Stimulated activated CD4-positive, alpha-beta T cell treated with anti-CD3 and anti-CD28 coated beads, Interleukin-4, amount 100 ng/mL, for 1 hour (primary cell): ENCODE data around the gene HIBADH.

ENCODE experiments used
- DNase-seq: peaks from one replicate; pipeline ENCODE4 v3.0.0-alpha.2; 2020

The HIBADH gene

GRCh38 chr7:27662490-27663205 is at the start of gene HIBADH:
TSS of gene HIBADH (minus strand) at chr7:27662883. CDS start at chr7:27662788, 95 bp downstream.
- DNase-seq = peak; percentile 93

DNA sequence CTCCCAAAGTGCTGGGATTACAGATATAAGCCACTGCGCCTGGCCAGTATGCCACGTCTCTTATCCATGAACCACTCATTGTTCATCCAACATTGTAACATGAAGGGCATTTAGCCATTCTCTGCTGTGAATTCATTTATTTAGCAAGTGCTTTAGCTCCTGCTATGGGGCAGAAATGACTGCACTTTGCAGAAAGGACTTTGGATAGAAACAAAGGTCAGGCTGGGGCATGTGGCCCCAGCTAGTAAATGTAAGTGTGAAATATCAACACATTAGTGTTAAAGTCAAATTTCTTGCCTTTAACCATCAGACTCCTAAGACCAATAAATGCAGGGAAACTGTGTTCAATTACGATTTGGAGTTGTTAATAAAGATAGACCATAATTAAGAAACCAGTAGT is 49.5 kb upstream of the HIBADH start:
- DNase-seq = no peak

- DNase-seq = no peak
Measured at GRCh38 chr7:27709137-27710075, 46.7 kb upstream of the HIBADH start.

- no peak for DNase-seq
Measured at GRCh38 chr7:27708485-27708884, 45.8 kb upstream of the HIBADH start.

DNA sequence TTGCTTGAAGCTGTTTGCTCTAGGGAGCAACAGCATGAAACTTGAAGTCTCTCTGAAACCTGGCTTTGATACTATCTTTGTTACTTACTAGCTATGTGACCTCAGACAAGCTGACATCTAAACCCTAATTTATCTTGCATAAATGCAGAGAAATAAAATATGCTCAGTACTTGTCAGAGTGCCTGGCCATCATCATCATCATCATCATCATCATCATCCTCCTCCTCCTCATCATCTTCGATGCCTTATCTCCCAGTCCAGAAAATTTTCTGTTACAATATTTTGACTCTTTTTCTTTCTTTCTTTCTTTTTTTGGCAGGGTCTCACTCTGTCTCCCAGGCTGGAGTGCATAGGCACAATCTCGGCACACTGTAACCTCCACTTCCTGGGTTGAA is 42.5 kb upstream of the HIBADH start:
- no peak for DNase-seq

DNA sequence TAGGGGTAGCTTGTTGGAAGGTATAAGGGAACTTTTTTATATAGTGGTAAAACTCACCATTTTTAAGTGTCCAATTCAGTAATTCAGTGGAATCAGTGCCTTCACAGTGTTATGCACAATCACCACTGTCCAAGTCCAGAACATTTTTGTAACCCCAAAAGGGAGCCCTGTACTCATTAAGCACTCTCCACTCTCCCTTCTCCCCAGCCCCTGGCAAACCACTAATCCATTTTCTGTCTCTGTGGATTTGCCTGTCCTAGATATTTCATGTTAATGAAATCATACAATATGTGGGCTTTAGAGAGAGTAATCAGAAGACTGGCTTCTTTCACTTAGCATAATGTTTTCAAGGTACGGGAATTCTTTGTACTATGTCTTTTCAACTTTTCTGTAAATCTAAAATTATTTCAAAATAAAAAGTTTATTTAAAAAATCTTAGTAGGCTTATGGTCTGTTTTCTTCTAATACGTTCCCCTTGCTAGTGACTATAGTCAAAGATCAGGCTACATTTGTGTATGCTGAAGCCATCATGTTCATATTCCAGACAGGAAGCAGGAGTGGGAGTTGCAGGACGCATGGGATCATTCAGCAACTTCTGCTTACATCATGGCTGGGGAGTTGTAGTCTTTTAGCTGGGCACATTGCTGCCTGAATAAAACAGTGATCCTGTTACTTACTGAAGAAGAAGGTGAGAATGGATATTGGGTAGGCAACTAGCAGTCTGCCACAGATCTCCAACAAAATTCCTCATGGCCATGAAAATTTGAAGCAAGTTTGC is 41.9 kb upstream of the HIBADH start:
- no peak for DNase-seq

- DNase-seq = no peak
Measured at GRCh38 chr7:27703181-27703580, 40.5 kb upstream of the HIBADH start.

DNA sequence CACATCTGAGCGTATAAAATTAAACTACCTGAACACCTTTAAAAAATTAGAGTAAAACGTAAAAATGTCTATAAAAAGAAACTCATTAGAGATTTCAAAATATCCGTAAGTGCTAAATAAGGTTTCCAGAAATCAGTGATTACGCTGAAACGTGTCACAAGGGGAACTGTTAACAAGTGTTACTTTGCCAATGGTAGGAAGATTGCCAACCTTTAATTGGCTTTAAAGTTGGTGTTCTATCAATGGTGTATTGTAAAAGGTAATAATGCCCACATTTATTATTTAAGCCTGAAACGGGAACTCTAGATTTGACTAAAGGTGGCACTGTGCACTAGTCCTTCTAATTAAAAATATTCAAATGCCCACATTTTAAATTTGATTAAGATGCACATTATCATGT is 37.8 kb upstream of the HIBADH start:
- no peak for DNase-seq

DNA sequence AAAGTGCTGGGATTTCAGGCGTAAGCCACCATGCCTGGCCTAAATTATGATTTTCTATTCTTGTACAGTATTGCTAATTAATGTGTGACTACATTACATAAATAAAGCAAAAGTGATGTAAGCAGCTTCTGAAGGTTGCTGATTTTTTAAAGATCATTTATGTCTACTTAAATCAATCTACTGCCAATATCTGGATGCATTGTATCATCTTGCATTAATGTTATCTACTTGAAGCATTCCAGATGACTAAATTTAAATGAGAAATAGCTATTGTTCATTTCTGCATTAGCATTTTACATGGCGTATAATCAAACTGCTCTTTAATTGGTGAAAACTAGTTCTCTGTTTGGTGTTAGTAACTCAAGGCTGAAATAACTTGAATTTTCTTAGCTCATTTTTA is 37.1 kb upstream of the HIBADH start:
- no peak for DNase-seq

DNA sequence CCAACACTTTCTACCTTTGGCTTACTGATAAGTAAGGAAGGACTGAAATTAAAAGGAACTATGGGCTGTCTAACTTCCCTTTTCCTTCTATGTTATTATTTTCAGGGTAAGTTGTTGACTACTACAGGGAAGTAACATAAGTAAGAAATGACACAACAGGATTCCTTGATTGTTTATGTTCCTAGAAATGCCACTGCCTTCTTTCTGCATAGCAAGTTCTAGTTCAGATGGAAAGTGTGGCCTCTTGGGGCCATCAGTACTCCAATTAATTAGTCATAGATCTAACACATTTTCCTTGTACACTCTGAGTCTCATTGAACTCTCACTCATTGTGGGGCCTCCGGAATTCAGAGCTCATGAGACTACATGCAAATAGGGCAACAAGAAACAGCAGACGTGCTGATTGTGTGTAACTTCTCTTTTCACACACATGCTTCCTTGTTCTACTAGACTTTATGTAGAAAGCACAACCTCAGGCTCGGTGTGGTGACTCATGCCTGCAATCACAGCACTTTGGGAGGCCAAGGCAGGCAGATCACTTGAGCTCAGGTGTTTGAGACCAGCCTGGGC is 35.3 kb upstream of the HIBADH start:
- DNase-seq = no peak

- DNase-seq = no peak
Measured at GRCh38 chr7:27695096-27695495, 32.4 kb upstream of the HIBADH start.

DNA sequence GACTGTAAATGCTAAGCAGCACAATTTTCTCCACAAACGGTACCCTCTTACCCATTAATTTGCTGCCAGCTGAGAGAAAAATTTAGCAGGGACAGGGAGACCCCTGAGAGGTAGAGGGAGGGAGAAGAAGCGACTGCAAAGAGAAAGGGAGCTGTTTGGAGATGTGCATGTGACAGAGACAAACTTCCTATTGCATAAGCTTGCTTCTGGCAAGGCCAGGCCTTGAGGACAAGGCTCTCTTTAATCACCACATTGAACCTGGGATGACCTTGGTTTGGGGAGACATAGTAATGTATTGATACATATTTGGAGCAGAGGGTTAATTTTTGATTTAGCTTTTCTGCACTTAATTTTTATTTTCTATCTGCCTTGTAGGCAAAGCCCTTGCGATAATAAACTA is 31.1 kb upstream of the HIBADH start:
- DNase-seq = no peak

DNA sequence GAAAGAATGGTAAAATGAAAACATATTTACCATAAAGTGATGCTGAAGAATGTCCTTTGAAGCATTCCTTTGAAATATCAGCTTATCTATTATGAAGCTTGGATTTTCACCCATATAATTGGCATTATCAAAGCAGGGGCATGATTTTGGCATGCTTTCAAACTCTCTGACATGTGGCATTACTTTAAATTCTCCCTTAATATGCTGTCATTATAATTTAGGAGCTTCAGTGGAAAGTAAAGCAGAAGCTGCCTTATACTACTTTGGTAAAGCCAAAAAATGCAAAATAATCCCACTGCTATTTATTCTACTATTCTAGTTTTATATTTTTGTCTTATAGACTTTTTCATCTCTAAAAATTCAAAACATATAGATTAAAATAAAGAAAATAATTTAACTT is 28.0 kb upstream of the HIBADH start:
- DNase-seq = no peak

- no peak for DNase-seq
Measured at GRCh38 chr7:27689591-27690164, 27.0 kb upstream of the HIBADH start.

GRCh38 chr7:27689150-27689549 is 26.5 kb upstream of the HIBADH start:
- no peak for DNase-seq

DNA sequence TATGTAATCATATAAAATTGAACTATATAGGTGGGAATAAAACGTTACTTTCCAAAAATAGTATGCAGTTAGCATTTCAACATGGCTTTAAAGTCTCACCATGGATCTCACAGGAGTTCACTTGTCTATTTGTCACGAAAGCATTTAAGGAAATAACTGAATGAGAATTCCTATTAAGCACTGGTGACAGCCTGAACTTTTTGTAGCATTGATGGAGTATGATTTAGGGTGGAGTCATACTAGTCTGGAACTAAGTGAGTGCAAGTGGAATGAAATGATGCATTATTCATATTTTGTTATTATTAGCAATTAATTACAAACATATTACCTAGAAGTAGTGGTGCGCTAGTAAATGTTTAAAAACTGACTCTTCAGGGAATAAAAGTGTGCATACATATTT is 26.0 kb upstream of the HIBADH start:
- DNase-seq = no peak

DNA sequence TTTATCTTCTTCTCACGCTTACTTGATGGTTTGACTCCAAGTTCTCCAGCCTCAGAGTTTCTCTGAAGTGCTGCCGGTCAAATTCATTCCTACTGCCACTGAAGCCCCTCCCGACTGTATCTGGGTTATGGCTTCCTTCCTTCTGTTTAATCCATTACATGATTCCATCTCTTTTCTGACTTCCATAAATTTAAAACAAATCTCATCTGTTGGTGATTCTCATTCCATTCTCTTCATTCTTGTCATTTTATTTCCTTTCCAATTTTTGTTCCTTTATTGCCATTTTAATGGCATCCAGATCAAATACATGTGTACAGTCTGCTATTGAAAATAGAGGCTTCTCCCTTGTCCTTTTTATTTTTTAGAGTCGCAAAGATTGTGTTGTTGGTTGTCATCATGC is 25.4 kb upstream of the HIBADH start:
- DNase-seq = no peak

DNA sequence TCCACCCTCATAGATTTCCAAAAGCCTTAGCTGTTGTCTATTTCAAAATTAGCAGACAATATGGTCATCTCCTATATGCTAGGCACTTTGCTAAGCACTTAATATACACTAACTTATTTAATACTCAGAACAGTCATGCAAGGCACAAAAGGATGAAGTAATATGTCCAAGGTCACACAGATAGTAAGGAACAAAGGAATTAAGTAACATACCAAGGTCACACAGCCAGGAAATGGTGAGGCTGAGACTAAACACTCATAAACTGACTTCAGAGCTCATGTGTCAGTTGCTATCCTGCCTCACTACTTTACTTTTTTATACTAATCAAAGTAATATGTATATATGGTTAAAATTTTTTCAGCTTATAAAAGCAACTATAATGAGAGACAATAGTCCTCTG is 23.6 kb upstream of the HIBADH start:
- no peak for DNase-seq

GRCh38 chr7:27685893-27686292 is 23.2 kb upstream of the HIBADH start:
- no peak for DNase-seq

GRCh38 chr7:27685209-27685608 is 22.5 kb upstream of the HIBADH start:
- DNase-seq = no peak

DNA sequence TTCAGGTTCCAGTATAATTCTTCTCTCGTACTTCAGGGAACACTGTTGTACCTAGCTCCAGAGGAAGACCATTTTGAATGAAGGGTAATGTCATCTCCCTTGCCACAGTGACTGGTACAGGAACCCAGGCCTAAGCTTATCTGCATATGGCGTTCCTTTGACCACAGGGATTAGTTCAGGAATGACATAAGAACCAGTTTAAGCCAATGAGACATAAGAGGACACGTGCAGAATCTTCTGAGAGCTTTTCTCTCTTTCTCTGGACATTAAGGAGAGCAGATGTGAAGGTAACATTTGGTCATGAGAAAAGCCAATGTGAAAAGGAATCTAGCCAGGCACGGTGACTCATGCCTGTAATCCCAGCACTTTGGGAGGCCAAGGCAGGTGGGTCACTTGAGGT is 21.8 kb upstream of the HIBADH start:
- DNase-seq = no peak

DNA sequence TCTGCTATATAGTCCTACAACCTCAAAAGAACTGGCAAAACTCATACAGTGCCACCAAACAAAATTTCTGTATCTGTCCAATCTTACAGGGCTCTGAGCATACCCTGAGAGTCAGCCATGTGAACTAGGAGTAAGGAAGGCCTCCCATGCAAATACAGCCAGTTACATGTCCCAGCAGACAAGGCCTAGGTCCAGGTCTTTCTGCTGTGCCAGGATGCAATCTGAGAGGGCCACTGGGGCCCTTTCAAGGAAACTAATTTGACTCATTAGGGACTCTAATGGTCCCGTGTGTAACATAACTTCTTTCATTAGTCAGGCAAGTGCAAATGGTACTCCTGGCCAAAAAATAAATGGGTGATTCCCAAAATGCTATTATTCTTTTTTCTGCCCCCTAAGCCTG is 17.9 kb upstream of the HIBADH start:
- DNase-seq = no peak
